IPS-15b (cell line): ENCODE measurements around the gene LCA5L.

Source experiments
- H3K27me3 ChIP-seq: one replicate; pipeline ENCODE4 v1.6.1; 2013; ENCODE audit warnings: low read length; ENCODE audit not compliant: control insufficient read depth, insufficient read depth
- H3K36me3 ChIP-seq: one replicate; pipeline ENCODE4 v1.6.1; 2013; ENCODE audit warnings: low read length; ENCODE audit not compliant: control insufficient read depth, insufficient read depth
- H3K4me1 ChIP-seq: one replicate; pipeline ENCODE4 v1.6.1; 2013; ENCODE audit warnings: mild to moderate bottlenecking, low read length; ENCODE audit not compliant: control insufficient read depth, insufficient read depth
- H3K4me3 ChIP-seq: one replicate; pipeline ENCODE4 v1.5.1; 2013; ENCODE audit warnings: low read depth, low read length
- H3K9ac ChIP-seq: one replicate; pipeline ENCODE4 v1.6.1; 2013; ENCODE audit warnings: low read depth, mild to moderate bottlenecking, low read length
- H3K9me3 ChIP-seq: one replicate; pipeline ENCODE4 v1.6.1; 2013; ENCODE audit warnings: mild to moderate bottlenecking, low read length; ENCODE audit not compliant: control insufficient read depth, insufficient read depth

The LCA5L gene

DNA sequence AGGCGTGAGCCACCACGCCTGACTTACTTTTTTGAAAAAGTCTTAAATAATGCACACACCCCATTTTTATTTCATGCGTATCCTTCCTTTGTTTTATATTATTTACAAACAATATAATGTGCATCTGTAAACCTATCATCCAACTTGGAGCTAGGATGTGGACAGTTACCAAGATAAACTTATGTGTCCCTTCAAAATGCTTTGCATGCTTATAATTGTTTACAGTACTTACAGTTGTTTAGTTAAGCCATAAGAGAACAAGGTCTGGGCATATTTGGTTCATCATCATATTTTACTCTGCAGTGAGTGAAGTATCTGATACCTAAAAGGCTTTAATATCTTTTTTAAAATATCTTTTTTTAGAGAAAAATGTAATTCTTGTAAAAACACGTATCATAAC, 80.6 kb downstream of the LCA5L start:
- no peaks in the 10 kb centered on the region for H3K27me3 ChIP-seq
- H3K4me1 ChIP-seq = peaks cover 3% of the 10 kb centered on the region
- no peak overlapping the region for H3K4me3 ChIP-seq
- no peaks in the 10 kb centered on the region for H3K9me3 ChIP-seq
- H3K36me3 ChIP-seq = no peaks in the 10 kb centered on the region
- no peak overlapping the region for H3K9ac ChIP-seq

DNA sequence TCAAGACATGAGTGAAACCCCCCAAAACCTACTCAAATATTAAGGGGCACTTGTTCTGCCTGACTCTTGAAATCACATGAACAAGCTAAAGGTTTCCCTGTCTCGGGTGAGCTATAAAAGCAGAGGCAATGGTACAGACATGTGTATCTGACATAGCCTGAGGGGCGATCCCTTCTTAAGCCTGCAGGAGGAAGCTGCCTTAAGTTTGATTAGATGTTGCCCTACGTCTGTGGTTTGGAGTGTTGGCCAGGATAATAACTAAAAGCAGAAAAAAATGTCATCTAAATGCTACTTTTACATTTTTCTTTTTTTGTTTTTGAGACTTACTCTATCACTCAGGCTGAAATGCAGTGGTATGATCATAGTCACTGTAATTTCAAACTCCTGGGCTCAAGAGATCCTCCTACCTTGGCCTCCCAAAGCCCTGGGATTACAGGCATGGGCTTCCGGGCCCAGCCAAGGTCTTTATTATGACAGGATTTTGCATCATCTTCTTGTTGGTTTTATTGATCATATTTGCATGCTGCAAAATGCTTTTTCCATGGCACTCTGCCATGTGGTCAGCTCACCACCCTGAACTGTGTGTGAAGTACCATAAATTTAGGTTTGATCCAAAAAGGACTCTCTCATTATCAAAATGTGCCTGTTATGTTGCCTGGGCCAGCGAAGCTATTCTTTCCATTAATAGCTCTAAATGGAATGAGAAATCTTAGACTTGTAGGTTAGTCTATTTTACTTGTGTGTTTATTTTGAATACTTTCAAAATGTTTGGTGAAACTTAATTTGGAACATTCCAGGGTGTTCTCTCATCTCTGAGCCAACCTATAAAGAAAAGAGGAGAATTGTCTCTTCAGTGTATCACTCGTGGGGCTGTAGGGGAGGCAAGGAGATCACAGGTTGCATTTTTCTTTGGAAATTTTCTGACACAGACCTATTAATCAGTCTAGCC, 81.7 kb downstream of the LCA5L start:
- Histone ChIP-seq H3K36me3 (no peaks in the 10 kb centered on the region), H3K4me1 (peaks cover 3% of the 10 kb centered on the region), H3K9ac (no peak overlapping the region), H3K9me3 (no peaks in the 10 kb centered on the region), H3K4me3 (no peak overlapping the region), H3K27me3 (no peaks in the 10 kb centered on the region)

DNA sequence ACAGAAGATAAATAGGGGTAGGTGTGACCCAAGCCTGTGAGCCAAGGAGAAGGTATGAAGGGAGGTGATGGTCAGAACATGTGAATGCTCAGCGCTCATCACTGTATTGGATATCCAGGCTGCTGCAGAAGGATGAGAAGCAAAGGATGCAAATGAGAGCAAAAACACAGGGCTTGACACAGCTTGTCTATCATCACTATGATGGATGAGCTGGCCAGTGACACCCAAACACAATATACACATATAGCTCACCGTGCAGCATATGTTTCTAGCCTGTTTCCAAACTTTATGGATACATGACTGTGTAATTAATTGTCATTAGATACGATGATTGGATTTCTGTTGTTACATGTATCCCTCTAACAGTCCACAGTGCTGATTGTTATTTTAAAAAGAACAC, 82.8 kb downstream of the LCA5L start:
- H3K27me3 ChIP-seq = no peaks in the 10 kb centered on the region
- H3K9ac ChIP-seq = no peak overlapping the region
- no peaks in the 10 kb centered on the region for H3K9me3 ChIP-seq
- no peaks in the 10 kb centered on the region for H3K36me3 ChIP-seq
- H3K4me1 ChIP-seq = peaks cover 3% of the 10 kb centered on the region
- H3K4me3 ChIP-seq = no peak overlapping the region

DNA sequence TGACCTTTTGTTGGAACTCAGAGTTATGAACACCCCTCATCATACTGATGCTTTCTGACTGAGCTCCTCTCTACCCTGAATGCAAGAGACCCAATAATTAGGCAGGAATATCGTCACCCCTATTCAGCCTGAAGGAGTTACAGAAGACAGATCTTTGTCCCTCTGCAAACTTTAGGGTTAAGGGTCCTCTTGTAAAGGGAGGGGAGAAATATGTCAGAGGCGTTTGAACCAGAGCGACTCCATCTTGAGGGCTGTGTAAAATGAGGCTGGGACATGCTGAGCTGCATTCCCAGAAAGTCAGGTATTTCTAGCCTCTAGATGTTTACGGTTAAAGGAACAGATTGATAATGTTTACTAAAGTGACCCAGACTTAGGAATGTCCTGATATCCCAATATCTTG, 86.2 kb downstream of the LCA5L start:
- H3K27me3 ChIP-seq = no peaks in the 10 kb centered on the region
- no peaks in the 10 kb centered on the region for H3K36me3 ChIP-seq
- peaks cover 3% of the 10 kb centered on the region for H3K4me1 ChIP-seq
- no peak overlapping the region for H3K4me3 ChIP-seq
- no peaks in the 10 kb centered on the region for H3K9me3 ChIP-seq
- H3K9ac ChIP-seq = no peak overlapping the region
